ENCODE results near the gene IFFO2. TPM values are rescaled to one million over a fixed set of nuclear protein-coding genes. Genes with fewer than 3 reads are reported as not detected.

IFFO2 gene
- total RNA-seq, 3 donors from 2014 or later = 5.8 to 35.3 (median 34.4) TPM

GRCh38 chr1:18890706-18891425 lies 65.6 kb downstream of the IFFO2 start:
- DNase-seq (ENCODE audit: low spot score in 2 of 2) = no peak
- no peak overlapping the region for H3K4me3 ChIP-seq

GRCh38 chr1:18886003-18886335 lies 70.5 kb downstream of the IFFO2 start:
- TF ChIP-seq POLR2A (IDR thresholded peaks at IDR 0.05) (no peak), CTCF (IDR thresholded peaks at IDR 0.05) (no peak), POLR2AphosphoS5 (IDR thresholded peaks at IDR 0.05) (no peak)
- no peak overlapping the region for H3K4me3 ChIP-seq
- DNase-seq (ENCODE audit: low spot score in 2 of 2) = no peak
- intact Hi-C loops (cut with DNase I; ENCODE audit: low total_unique reads) = no loop called here
- no peaks in the 10 kb centered on the region for H3K9me3 ChIP-seq
- H3K27ac ChIP-seq = no peak overlapping the region
- H3K36me3 ChIP-seq = no peaks in the 10 kb centered on the region
- no peaks in the 10 kb centered on the region for H3K27me3 ChIP-seq
- H3K4me1 ChIP-seq = no peaks in the 10 kb centered on the region

More at GRCh38 chr1:18890706-18891425, 65.6 kb downstream of the IFFO2 start:
- H3K27ac ChIP-seq = no peak overlapping the region
- no peaks in the 10 kb centered on the region for H3K9me3 ChIP-seq
- H3K36me3 ChIP-seq = no peaks in the 10 kb centered on the region
- H3K27me3 ChIP-seq = no peaks in the 10 kb centered on the region
- TF ChIP-seq POLR2AphosphoS5 (IDR thresholded peaks at IDR 0.05) = no peak
- TF ChIP-seq POLR2A (IDR thresholded peaks at IDR 0.05) = no peak
- intact Hi-C loops (cut with DNase I; ENCODE audit: low total_unique reads) = no loop called here
- H3K4me1 ChIP-seq = no peaks in the 10 kb centered on the region

GRCh38 chr1:18885311-18886002 lies 71.0 kb downstream of the IFFO2 start:
- Histone ChIP-seq H3K4me3 (no peak overlapping the region), H3K36me3 (no peaks in the 10 kb centered on the region), H3K9me3 (no peaks in the 10 kb centered on the region), H3K4me1 (no peaks in the 10 kb centered on the region), H3K27ac (no peak overlapping the region), H3K27me3 (no peaks in the 10 kb centered on the region)
- no peak for DNase-seq (ENCODE audit: low spot score in 2 of 2)
- intact Hi-C loops (cut with DNase I; ENCODE audit: low total_unique reads) = no loop called here
- TF ChIP-seq POLR2AphosphoS5 (IDR thresholded peaks at IDR 0.05) (no peak), CTCF (IDR thresholded peaks at IDR 0.05) (no peak), POLR2A (IDR thresholded peaks at IDR 0.05) (no peak)

- intact Hi-C loops (cut with DNase I; ENCODE audit: low total_unique reads) = no loop called here
- Histone ChIP-seq H3K4me1 (no peaks in the 10 kb centered on the region), H3K36me3 (no peaks in the 10 kb centered on the region), H3K27ac (no peak overlapping the region), H3K9me3 (no peaks in the 10 kb centered on the region), H3K4me3 (no peak overlapping the region), H3K27me3 (no peaks in the 10 kb centered on the region)
- TF ChIP-seq POLR2AphosphoS5 (IDR thresholded peaks at IDR 0.05) (no peak), POLR2A (IDR thresholded peaks at IDR 0.05) (no peak), CTCF (IDR thresholded peaks at IDR 0.05) (no peak)
- DNase-seq (ENCODE audit: low spot score in 2 of 2) = no peak
Observed at GRCh38 chr1:18884727-18885126, 71.7 kb downstream of the IFFO2 start.

- Histone ChIP-seq H3K36me3 (no peaks in the 10 kb centered on the region), H3K9me3 (no peaks in the 10 kb centered on the region), H3K4me3 (no peak overlapping the region), H3K27ac (no peak overlapping the region), H3K4me1 (no peaks in the 10 kb centered on the region), H3K27me3 (no peaks in the 10 kb centered on the region)
- TF ChIP-seq CTCF (IDR thresholded peaks at IDR 0.05) = no peak
- no peak for TF ChIP-seq POLR2AphosphoS5 (IDR thresholded peaks at IDR 0.05)
- no peak for TF ChIP-seq POLR2A (IDR thresholded peaks at IDR 0.05)
- no peak for DNase-seq (ENCODE audit: low spot score in 2 of 2)
- intact Hi-C loops (cut with DNase I; ENCODE audit: low total_unique reads) = no loop called here
Observed at GRCh38 chr1:18884419-18884717, 72.1 kb downstream of the IFFO2 start.
